Astrocyte (in vitro differentiated cells and primary cell): ENCODE measurements around the gene NTRK3. TPM values are rescaled to one million over a fixed set of nuclear protein-coding genes. Genes with fewer than 3 reads are reported as not detected.
"Not testable (repeated sequence)": the region's sequence is repeated elsewhere in the genome, so short reads cannot be mapped to it uniquely, and the experiment has no call there.

Source experiments
- DNase-seq: peaks from one replicate; pipeline ENCODE4 v3.0.0-alpha.2; 2010; ENCODE audit warnings: low read depth
- FAIRE-seq: peaks from 2 replicates; lab custom pipeline; 2011; peaks lifted over from hg19 to GRCh38; lab: Jason Lieb, UNC
- H2AFZ ChIP-seq: 2 replicates; pipeline ENCODE4 v1.6.0; 2012; ENCODE audit warnings: low read depth, low read length, inconsistent platforms
- H3K27ac ChIP-seq: 2 replicates; pipeline ENCODE4 v1.5.1; 2011; ENCODE audit warnings: low read depth, low read length, inconsistent platforms
- H3K27me3 ChIP-seq: 2 replicates; pipeline ENCODE4 v1.6.0; 2011; ENCODE audit warnings: low read length, inconsistent platforms; ENCODE audit not compliant: insufficient read depth
- H3K36me3 ChIP-seq: 2 replicates; pipeline ENCODE4 v1.5.1; 2011; ENCODE audit warnings: low read length, inconsistent platforms; ENCODE audit not compliant: insufficient read depth
- H3K4me1 ChIP-seq: 2 replicates; pipeline ENCODE4 v1.5.1; 2011; ENCODE audit warnings: low read length, inconsistent platforms; ENCODE audit not compliant: insufficient read depth
- H3K4me2 ChIP-seq: 2 replicates; pipeline ENCODE4 v1.6.0; 2012; ENCODE audit warnings: low read length, inconsistent platforms
- H3K4me3 ChIP-seq: 2 replicates; pipeline ENCODE4 v1.5.1; 2011; ENCODE audit warnings: low read depth, mild to moderate bottlenecking, low read length, inconsistent platforms; ENCODE audit not compliant: insufficient read depth
- H3K79me2 ChIP-seq: 2 replicates; pipeline ENCODE4 v1.6.0; 2012; ENCODE audit warnings: mild to moderate bottlenecking, low read length, inconsistent platforms; ENCODE audit not compliant: insufficient read depth
- H3K9ac ChIP-seq: 2 replicates; pipeline ENCODE4 v1.6.0; 2012; ENCODE audit warnings: mild to moderate bottlenecking, low read length, inconsistent platforms
- H3K9me3 ChIP-seq: 2 replicates; pipeline ENCODE4 v1.5.1; 2012; ENCODE audit warnings: low read depth, mild to moderate bottlenecking, low read length, inconsistent platforms; ENCODE audit not compliant: insufficient read depth
- H4K20me1 ChIP-seq: 2 replicates; pipeline ENCODE4 v1.6.0; 2012; ENCODE audit warnings: low read length, inconsistent platforms; ENCODE audit not compliant: insufficient read depth
- H3K27ac Mint-ChIP-seq: one replicate; pipeline ENCODE4 v1.8.0; 2021; ENCODE audit warnings: mild to moderate bottlenecking, mixed read lengths; ENCODE audit not compliant: unreplicated experiment
- H3K27me3 Mint-ChIP-seq: one replicate; pipeline ENCODE4 v1.8.0; 2021; ENCODE audit warnings: low read depth, mixed read lengths; ENCODE audit not compliant: unreplicated experiment
- H3K36me3 Mint-ChIP-seq: one replicate; pipeline ENCODE4 v1.8.0; 2021; ENCODE audit warnings: low read depth, mixed read lengths; ENCODE audit not compliant: unreplicated experiment
- H3K4me1 Mint-ChIP-seq: one replicate; pipeline ENCODE4 v1.8.0; 2021; ENCODE audit warnings: low read depth, mixed read lengths; ENCODE audit not compliant: unreplicated experiment
- H3K4me3 Mint-ChIP-seq: one replicate; pipeline ENCODE4 v1.8.0; 2021; ENCODE audit warnings: mild to moderate bottlenecking, moderate library complexity, mixed read lengths; ENCODE audit not compliant: unreplicated experiment
- H3K9me3 Mint-ChIP-seq: one replicate; pipeline ENCODE4 v1.8.0; 2021; ENCODE audit warnings: mild to moderate bottlenecking, mixed read lengths; ENCODE audit not compliant: unreplicated experiment
- CTCF ChIP-seq: IDR thresholded peaks from 2 replicates; pipeline ENCODE4 v1.5.1; 2011; ENCODE audit warnings: low read depth, mild to moderate bottlenecking, inconsistent platforms, low read length, moderate library complexity; ENCODE audit not compliant: insufficient read depth
- EZH2 ChIP-seq: IDR thresholded peaks from 2 replicates; pipeline ENCODE4 v1.6.1; 2012; ENCODE audit warnings: mild to moderate bottlenecking, low read length, inconsistent platforms; ENCODE audit not compliant: insufficient read depth
- total RNA-seq: library from RNA; stranded (reverse); gene quantifications from 2 replicates; pipeline ENCODE4 v1.2.1, GENCODE V29; 2021

Gene NTRK3
- total RNA-seq, 1 donor from 2014 or later, result 12.9 TPM

GRCh38 chr15:88072598-88073390, 183.7 kb downstream of the NTRK3 start:
- no peak overlapping the region for H3K9ac ChIP-seq
- H2AFZ ChIP-seq, result no peak overlapping the region
- H3K9me3 ChIP-seq, result no peaks in the 10 kb centered on the region
- H3K4me2 ChIP-seq, result no peak overlapping the region
- no peaks in the 10 kb centered on the region for H3K79me2 ChIP-seq
- H3K4me1 Mint-ChIP-seq, result peaks cover 11% of the 10 kb centered on the region
- H3K4me3 Mint-ChIP-seq, result no peak overlapping the region
- H3K4me3 ChIP-seq, result no peak overlapping the region
- TF ChIP-seq EZH2 (no peak), CTCF (no peak)
- H3K27ac Mint-ChIP-seq, result no peak overlapping the region
- no peaks in the 10 kb centered on the region for H3K36me3 ChIP-seq
- FAIRE-seq (no peak), DNase-seq (no peak)
- peaks cover 20% of the 10 kb centered on the region for H3K27me3 Mint-ChIP-seq
- H4K20me1 ChIP-seq, result no peaks in the 10 kb centered on the region
- H3K27ac ChIP-seq, result no peak overlapping the region
- H3K4me1 ChIP-seq, result no peaks in the 10 kb centered on the region
- H3K36me3 Mint-ChIP-seq, result peaks cover 2% of the 10 kb centered on the region
- H3K9me3 Mint-ChIP-seq, result no peaks in the 10 kb centered on the region
- H3K27me3 ChIP-seq, result no peaks in the 10 kb centered on the region

GRCh38 chr15:88072133-88072532, 184.4 kb downstream of the NTRK3 start:
- DNase-seq, H3K27me3 ChIP-seq, H3K9me3 ChIP-seq, H3K36me3 ChIP-seq, H3K27ac ChIP-seq, H2AFZ ChIP-seq, FAIRE-seq, H3K9me3 Mint-ChIP-seq, H3K9ac ChIP-seq, H3K4me1 ChIP-seq, H3K4me1 Mint-ChIP-seq, H4K20me1 ChIP-seq, H3K4me2 ChIP-seq, H3K36me3 Mint-ChIP-seq, H3K4me3 ChIP-seq, H3K4me3 Mint-ChIP-seq, H3K79me2 ChIP-seq, H3K27ac Mint-ChIP-seq: not testable (repeated sequence)
- H3K27me3 Mint-ChIP-seq, result peaks cover 20% of the 10 kb centered on the region

GRCh38 chr15:88071141-88071540, 185.4 kb downstream of the NTRK3 start:
- Mint-ChIP-seq H3K9me3 (no peaks in the 10 kb centered on the region), H3K27ac (no peak overlapping the region), H3K4me3 (no peak overlapping the region), H3K36me3 (peaks cover 2% of the 10 kb centered on the region), H3K4me1 (no peaks in the 10 kb centered on the region), H3K27me3 (peaks cover 22% of the 10 kb centered on the region)
- no peak for DNase-seq
- H3K27ac ChIP-seq, result no peak overlapping the region
- H3K27me3 ChIP-seq, result no peaks in the 10 kb centered on the region
- H3K9ac ChIP-seq, result no peak overlapping the region
- no peaks in the 10 kb centered on the region for H3K9me3 ChIP-seq
- TF ChIP-seq CTCF, result no peak
- no peak for TF ChIP-seq EZH2
- H4K20me1 ChIP-seq, result no peaks in the 10 kb centered on the region
- no peak overlapping the region for H2AFZ ChIP-seq
- no peak for FAIRE-seq
- no peak overlapping the region for H3K4me3 ChIP-seq
- H3K79me2 ChIP-seq, result no peaks in the 10 kb centered on the region
- H3K4me2 ChIP-seq, result no peak overlapping the region
- no peaks in the 10 kb centered on the region for H3K36me3 ChIP-seq
- no peaks in the 10 kb centered on the region for H3K4me1 ChIP-seq
